ENCODE data around the gene BCL11A. TPM values are rescaled to one million over a fixed set of nuclear protein-coding genes. Genes with fewer than 3 reads are reported as not detected.

BCL11A gene
- total RNA-seq = 6.7 and 9.2 TPM in 2 replicates

- peak; percentile 82 for DNase-seq (ENCODE audit: low read depth)
- H3K27me3 ChIP-seq (ENCODE audit: control insufficient read depth, insufficient read depth, low read length) = peaks cover 31% of the 10 kb centered on the region
- TF ChIP-seq CTCF (IDR thresholded peaks at IDR 0.05; ENCODE audit: insufficient read depth, low read length, poor library complexity, severe bottlenecking) = no peak
- peak within 1 kb of the TSS; percentile 72 for H3K4me3 ChIP-seq (ENCODE audit: low read depth, low read length)
- no peaks in the 10 kb centered on the region for H3K36me3 ChIP-seq (ENCODE audit: control insufficient read depth, insufficient read depth, low read length)
Measured at GRCh38 chr2:60553495-60554073, at the start of gene BCL11A. BCL11A (minus strand) TSS chr2:60553654; CDS start chr2:60553270, 384 bp downstream.

DNA sequence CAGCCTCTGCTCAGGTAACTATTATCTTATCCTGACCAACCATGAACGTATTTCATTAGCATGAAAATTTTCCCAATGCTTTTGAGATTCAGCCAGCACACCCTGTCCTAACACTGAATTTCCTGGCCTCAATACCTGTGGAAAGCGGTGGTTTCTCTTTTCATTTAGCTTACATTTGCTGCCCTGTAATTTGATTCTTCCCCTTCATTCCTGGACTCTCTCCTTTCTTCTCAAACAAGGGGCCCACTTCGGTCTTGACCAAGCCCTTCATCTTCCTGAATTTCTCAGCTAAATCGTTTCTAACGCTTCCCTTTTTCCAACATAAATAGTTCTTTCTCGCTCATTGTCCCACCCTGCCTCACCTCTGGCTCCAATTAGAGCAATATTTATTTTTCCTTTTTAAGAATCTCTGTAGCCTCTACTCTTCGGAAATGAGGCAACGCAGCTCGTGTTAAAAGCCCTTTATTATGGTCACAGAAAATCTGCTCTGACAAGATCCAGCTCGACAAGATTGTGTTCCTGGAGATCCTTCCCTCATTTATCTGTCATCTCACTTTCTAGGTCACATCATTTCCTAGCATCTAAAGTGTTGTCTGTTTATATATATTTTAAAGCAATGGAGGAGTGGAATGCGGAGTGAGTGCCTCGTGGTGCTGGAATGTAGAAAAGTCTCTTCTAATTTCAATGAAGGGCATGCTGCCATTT is 49.5 kb upstream of the BCL11A start:
- no peak overlapping the region for H3K4me3 ChIP-seq (ENCODE audit: low read depth, low read length)
- TF ChIP-seq CTCF (IDR thresholded peaks at IDR 0.05; ENCODE audit: insufficient read depth, low read length, poor library complexity, severe bottlenecking) = no peak
- no peaks in the 10 kb centered on the region for H3K36me3 ChIP-seq (ENCODE audit: control insufficient read depth, insufficient read depth, low read length)
- H3K27me3 ChIP-seq (ENCODE audit: control insufficient read depth, insufficient read depth, low read length) = no peaks in the 10 kb centered on the region
- DNase-seq (ENCODE audit: low read depth) = no peak

DNA sequence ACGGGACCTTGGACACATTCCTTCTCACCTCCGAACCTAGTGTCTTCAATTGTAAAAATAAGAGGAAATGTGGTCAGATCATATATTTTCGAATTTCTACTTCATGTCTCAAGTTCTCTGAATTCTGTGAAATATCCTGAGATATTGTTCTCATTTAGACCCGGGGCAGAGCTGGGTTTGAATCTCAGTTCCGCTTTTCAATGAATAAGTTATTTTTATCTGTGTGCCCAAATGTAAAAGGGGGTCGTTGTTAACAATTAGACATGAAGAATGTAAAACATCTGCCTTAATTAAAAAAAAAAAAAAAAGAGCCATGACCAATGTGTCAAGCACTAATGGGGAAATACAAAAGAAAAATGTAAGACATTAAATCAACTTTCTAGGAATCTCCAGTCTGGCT is 48.9 kb upstream of the BCL11A start:
- Histone ChIP-seq H3K36me3 (ENCODE audit: control insufficient read depth, insufficient read depth, low read length) (no peaks in the 10 kb centered on the region), H3K27me3 (ENCODE audit: control insufficient read depth, insufficient read depth, low read length) (peaks cover 2% of the 10 kb centered on the region), H3K4me3 (ENCODE audit: low read depth, low read length) (no peak overlapping the region)
- no peak for DNase-seq (ENCODE audit: low read depth)
- TF ChIP-seq CTCF (IDR thresholded peaks at IDR 0.05; ENCODE audit: insufficient read depth, low read length, poor library complexity, severe bottlenecking) = no peak

- no peak for DNase-seq (ENCODE audit: low read depth)
- H3K36me3 ChIP-seq (ENCODE audit: control insufficient read depth, insufficient read depth, low read length) = no peaks in the 10 kb centered on the region
- no peak for TF ChIP-seq CTCF (IDR thresholded peaks at IDR 0.05; ENCODE audit: insufficient read depth, low read length, poor library complexity, severe bottlenecking)
- peaks cover 2% of the 10 kb centered on the region for H3K27me3 ChIP-seq (ENCODE audit: control insufficient read depth, insufficient read depth, low read length)
- no peak overlapping the region for H3K4me3 ChIP-seq (ENCODE audit: low read depth, low read length)
Measured at GRCh38 chr2:60598271-60598670, 44.8 kb upstream of the BCL11A start.

DNA sequence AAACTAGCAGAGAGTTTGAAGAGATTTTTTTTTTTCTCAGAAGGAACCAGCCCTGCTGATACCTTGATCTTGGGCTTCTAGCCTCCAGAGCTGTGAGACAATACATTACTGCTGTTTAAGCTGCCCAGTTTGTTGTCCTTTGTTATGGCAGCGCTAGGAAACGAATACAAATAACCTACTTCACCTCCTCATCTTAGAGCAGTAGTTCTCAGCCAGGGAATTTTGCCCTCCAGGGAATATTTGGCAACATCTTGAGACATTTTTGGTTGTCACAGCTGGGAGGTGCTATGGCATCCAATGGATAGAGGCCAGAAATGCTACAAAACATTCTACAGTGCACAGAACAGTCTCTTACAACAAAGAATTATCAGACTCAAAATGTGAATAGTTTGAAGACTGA is 43.9 kb upstream of the BCL11A start:
- no peak overlapping the region for H3K4me3 ChIP-seq (ENCODE audit: low read depth, low read length)
- no peaks in the 10 kb centered on the region for H3K36me3 ChIP-seq (ENCODE audit: control insufficient read depth, insufficient read depth, low read length)
- H3K27me3 ChIP-seq (ENCODE audit: control insufficient read depth, insufficient read depth, low read length) = peaks cover 2% of the 10 kb centered on the region
- DNase-seq (ENCODE audit: low read depth) = no peak
- no peak for TF ChIP-seq CTCF (IDR thresholded peaks at IDR 0.05; ENCODE audit: insufficient read depth, low read length, poor library complexity, severe bottlenecking)

Measured in kidney epithelial cell (primary cell).